SK-N-MC (cell line): ENCODE measurements around the gene PARD3.

Experiments
- DNase-seq: peaks from one replicate; pipeline ENCODE4 v3.0.0-alpha.2; 2011; ENCODE audit warnings: low read depth, low spot score
- H3K27ac ChIP-seq: fragments of 200-600 bp; sonication (generic); 2 replicates; pipeline ENCODE4 v1.5.1; 2016; ENCODE audit warnings: mixed run types
- H3K36me3 ChIP-seq: fragments of 200-600 bp; sonication (generic); 2 replicates; pipeline ENCODE4 v1.6.1; 2017; ENCODE audit warnings: antibody characterized with exemption, low read length, mixed read lengths; ENCODE audit not compliant: insufficient read depth
- H3K4me3 ChIP-seq: fragments of 200-600 bp; sonication (generic); 2 replicates; pipeline ENCODE4 v1.5.1; 2016
- H3K9ac ChIP-seq: fragments of 200-600 bp; sonication (generic); 2 replicates; pipeline ENCODE4 v1.8.0; 2017; ENCODE audit warnings: mixed run types, mixed read lengths; ENCODE audit not compliant: insufficient read length
- H3K9me3 ChIP-seq: fragments of 200-600 bp; sonication (generic); 2 replicates; pipeline ENCODE4 v1.6.1; 2017; ENCODE audit warnings: low read depth, mild to moderate bottlenecking, antibody characterized with exemption, low read length, moderate library complexity, mixed read lengths
- EZH2 ChIP-seq: fragments of 200-600 bp; sonication (generic); IDR thresholded peaks from one replicate; pipeline ENCODE4 v1.6.1; 2017; ENCODE audit warnings: antibody characterized with exemption
- FOXP2 ChIP-seq: optimal IDR thresholded peaks from 2 replicates; pipeline ENCODE3; 2011; ENCODE audit warnings: mild to moderate bottlenecking, moderate library complexity; ENCODE audit not compliant: insufficient read depth; ENCODE audit errors: extremely low read length, control extremely low read depth
- POLR2AphosphoS5 ChIP-seq: IDR thresholded peaks from 2 replicates; pipeline ENCODE4 v1.6.1; 2012; ENCODE audit warnings: mild to moderate bottlenecking, low read depth, low read length, borderline replicate concordance

The PARD3 gene

DNA sequence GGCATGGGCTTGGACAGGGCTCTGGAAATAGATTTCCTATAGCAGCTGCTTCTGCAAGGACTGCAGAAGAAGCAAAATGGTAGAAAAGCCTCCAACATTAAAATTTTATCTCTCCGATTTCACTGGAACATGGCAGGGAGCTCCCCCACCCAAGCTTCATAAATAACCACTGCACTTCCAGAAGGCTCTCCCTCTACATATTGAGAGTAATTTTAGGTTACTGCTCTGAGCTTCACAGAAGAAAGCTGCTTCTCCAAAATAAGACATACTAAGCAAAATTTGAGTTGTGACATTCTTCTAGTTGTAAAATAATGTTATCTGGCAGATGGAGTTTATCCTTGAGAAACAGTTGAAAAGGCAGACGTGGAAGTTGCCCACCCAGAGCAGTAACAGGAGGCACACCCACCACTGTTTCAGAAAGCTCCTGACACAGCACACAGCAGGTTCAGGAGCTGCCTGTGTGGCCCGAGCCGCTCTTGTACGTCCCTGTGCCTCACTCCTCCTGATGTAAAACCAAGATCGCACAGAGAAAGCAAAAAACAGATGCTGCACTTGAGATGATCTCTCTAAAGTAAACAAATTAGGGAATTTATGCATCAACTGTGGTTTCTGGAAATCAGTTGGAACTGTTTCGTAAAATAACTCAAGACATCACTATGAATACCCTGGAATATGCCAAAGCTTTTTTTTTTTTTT lies 621.0 kb downstream of the PARD3 start:
- no peaks in the 10 kb centered on the region for H3K36me3 ChIP-seq
- H3K9ac ChIP-seq, result no peak overlapping the region
- no peaks in the 10 kb centered on the region for H3K9me3 ChIP-seq
- TF ChIP-seq POLR2AphosphoS5 (no peak), FOXP2 (peak; percentile 34)
- H3K4me3 ChIP-seq, result no peak overlapping the region; the same call in 1 of the 2 replicates
- no peak for DNase-seq
- no peak overlapping the region for H3K27ac ChIP-seq

DNA sequence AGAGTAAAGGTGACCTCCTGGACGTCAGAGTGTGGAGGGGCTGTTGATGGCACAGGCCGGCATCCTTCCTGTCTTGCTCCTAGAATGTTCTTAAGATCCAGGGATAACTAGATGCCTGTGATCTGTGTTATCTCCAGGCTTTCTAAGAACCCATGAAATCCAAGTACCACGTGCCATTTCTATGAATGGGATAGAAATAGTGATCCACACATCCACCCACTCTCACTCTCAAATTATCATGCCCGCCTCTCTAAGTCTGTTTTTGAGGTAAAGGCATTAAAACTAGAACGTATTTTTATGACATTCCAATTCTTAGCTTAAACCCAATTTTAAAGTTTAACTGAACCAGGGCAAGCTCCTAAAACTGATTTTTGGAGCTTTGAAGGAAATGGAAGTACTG lies 622.5 kb downstream of the PARD3 start:
- DNase-seq, result no peak
- Histone ChIP-seq H3K36me3 (no peaks in the 10 kb centered on the region), H3K27ac (no peak overlapping the region), H3K9ac (no peak overlapping the region), H3K4me3 (no peak overlapping the region), H3K9me3 (no peaks in the 10 kb centered on the region)
- no peak for TF ChIP-seq POLR2AphosphoS5
- no peak for TF ChIP-seq EZH2

DNA sequence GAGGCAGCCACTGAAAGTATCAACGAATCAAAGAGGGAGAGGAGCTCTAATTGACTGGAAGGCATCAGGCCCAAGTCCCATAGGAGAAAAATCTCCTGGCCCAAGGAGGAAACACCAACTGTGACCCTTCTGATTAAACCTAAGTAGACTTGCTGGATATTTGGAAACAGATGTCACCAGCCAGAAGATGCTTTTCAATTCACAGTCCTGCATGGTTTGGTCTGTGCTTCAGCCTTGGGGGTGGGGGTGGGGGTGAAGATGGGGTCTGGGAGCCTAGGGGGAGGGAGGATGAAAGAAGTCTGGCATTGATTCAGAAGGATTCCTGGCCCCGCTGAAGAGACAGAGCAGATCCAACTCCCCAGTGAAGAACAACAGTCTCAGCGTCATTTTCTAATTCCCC lies 623.7 kb downstream of the PARD3 start:
- H3K4me3 ChIP-seq, result no peak overlapping the region
- H3K27ac ChIP-seq, result no peak overlapping the region
- no peak for DNase-seq
- H3K36me3 ChIP-seq, result no peaks in the 10 kb centered on the region
- TF ChIP-seq FOXP2 (no peak), POLR2AphosphoS5 (no peak), EZH2 (no peak)
- H3K9me3 ChIP-seq, result no peaks in the 10 kb centered on the region
- no peak overlapping the region for H3K9ac ChIP-seq

DNA sequence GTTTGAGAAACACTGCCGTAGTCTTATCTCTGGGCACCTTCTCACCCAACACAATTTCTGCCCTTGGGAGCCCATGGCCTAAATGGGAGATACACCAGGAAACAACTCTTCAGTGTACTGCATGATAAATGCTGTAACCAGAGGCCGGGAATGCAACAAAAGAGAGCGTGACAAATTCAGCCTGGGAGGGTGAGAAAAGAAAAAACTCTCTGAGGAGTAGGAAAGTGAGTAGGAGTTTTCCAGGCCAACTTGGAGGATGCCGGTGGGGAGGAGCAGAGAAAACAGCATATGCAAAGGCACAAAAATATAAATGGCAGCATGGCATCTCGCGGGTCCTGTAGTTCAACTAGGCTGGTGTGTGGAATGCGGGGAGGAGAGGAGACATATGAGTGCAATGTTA lies 624.5 kb downstream of the PARD3 start:
- TF ChIP-seq EZH2 (no peak), FOXP2 (no peak), POLR2AphosphoS5 (no peak)
- H3K27ac ChIP-seq, result no peak overlapping the region
- no peak overlapping the region for H3K4me3 ChIP-seq
- no peaks in the 10 kb centered on the region for H3K36me3 ChIP-seq
- DNase-seq, result no peak
- H3K9me3 ChIP-seq, result no peaks in the 10 kb centered on the region
- no peak overlapping the region for H3K9ac ChIP-seq

DNA sequence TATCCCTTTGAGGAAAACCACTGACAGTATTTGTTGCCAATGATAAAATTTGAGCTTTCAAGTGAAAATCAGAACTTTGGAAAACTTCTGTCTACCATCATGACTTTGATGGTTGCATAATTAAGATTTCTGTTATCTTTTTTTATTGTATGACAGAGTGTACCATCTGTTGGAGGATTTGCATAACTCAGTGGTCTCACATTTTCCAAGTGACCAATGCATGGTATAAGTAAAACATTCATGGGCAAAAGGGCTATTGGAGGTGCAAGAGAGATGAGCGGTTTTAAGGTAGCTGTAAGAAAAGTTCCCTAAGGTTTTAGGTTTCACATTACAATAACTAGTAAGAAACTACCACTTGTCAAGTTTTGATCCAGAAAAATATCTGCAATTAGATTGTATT lies 625.3 kb downstream of the PARD3 start:
- no peak for TF ChIP-seq FOXP2
- no peak for TF ChIP-seq EZH2
- no peak for TF ChIP-seq POLR2AphosphoS5
- no peak overlapping the region for H3K27ac ChIP-seq

DNA sequence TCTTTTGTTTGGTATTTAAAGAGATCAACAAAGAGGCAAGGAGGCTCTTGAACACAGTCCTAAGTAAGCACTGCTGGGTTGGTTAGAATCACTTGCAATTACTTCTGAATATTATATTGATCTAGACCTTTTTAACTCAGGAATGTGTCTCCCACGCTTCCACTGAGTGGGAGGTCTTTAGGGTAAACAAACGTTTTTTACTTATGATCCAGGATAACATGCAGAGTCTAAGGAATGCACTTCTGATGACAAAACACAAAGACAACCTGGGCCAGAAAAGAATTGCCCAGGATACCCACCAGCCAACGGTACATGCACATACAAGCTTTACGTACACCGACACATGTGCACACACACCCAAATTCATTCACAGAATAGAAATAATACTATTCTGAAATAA lies 626.9 kb downstream of the PARD3 start:
- TF ChIP-seq EZH2 (no peak), FOXP2 (no peak), POLR2AphosphoS5 (no peak)
- H3K27ac ChIP-seq, result no peak overlapping the region

More for the DNA sequence above, 625.3 kb downstream of the PARD3 start:
- no peak overlapping the region for H3K4me3 ChIP-seq
- H3K36me3 ChIP-seq, result no peaks in the 10 kb centered on the region
- no peak overlapping the region for H3K9ac ChIP-seq
- no peak for DNase-seq
- no peaks in the 10 kb centered on the region for H3K9me3 ChIP-seq

DNA sequence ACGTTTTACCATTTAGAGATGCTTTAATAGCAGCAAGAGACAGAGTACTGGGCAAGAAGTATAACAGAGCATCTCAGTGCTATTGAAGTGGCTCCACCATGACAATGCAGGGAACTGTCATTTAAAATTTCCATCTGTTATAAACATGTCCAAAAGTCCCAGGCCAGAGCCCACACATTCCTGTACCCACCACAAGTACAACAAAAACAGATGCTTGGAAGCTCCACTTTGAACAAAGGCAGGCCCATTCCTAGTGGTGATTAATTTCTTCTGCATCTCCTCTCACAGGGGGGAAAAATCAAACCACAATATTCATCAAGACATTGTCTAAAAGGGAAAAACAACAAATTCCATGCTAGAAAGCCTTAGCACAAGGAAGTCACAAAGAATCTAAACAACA lies 627.9 kb downstream of the PARD3 start:
- Histone ChIP-seq H3K9me3 (no peaks in the 10 kb centered on the region), H3K36me3 (no peaks in the 10 kb centered on the region), H3K4me3 (no peak overlapping the region), H3K9ac (no peak overlapping the region), H3K27ac (no peak overlapping the region)
- TF ChIP-seq POLR2AphosphoS5, result no peak
- no peak for TF ChIP-seq EZH2
- TF ChIP-seq FOXP2, result no peak
- no peak for DNase-seq

More for the DNA sequence above, 626.9 kb downstream of the PARD3 start:
- no peaks in the 10 kb centered on the region for H3K9me3 ChIP-seq
- H3K36me3 ChIP-seq, result no peaks in the 10 kb centered on the region
- no peak overlapping the region for H3K4me3 ChIP-seq
- H3K9ac ChIP-seq, result no peak overlapping the region
- no peak for DNase-seq

DNA sequence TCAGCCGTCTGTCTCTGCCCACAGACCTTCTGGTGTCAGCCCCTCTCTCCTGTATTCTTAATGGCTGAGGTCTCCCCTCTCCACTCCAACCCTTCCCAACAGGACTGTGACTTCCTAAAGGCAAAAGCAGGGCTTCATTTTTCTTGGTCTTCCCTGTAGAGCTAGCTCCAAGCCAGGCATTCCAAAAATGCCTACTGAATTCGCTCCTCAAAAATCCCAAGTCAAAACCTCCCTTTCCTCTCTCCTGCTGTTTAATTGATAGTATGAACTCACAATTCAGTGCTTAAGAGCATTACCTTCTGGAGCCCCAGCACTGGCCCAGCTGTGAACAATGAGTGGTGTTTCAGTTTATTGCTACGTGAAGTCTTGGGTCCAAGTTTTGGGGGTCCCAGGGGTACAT lies 628.4 kb downstream of the PARD3 start:
- Histone ChIP-seq H3K4me3 (no peak overlapping the region), H3K27ac (no peak overlapping the region), H3K9ac (no peak overlapping the region), H3K36me3 (no peaks in the 10 kb centered on the region), H3K9me3 (no peaks in the 10 kb centered on the region)
- TF ChIP-seq EZH2 (no peak), POLR2AphosphoS5 (no peak), FOXP2 (no peak)
- DNase-seq, result no peak

DNA sequence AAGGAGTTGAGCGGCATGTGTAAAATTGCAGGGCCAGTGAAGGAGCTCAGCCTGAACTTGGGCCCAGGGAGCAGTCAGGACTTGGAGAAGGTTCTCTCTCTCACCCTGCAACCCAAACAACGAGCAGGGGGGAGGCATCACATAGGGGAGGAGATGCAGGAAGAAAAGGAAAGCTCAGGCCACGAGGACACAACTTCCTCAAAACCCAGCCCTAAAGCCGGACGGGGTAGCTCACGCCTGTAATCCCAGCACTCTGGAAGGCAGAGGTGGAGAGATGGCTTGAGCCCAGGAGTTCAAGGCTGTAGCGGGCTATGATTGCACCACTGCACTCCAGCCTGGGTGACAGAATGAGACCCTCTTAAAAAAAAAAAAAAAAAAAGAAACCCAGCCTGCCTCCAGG lies 629.1 kb downstream of the PARD3 start:
- no peak for DNase-seq
- H3K27ac ChIP-seq, result no peak overlapping the region
- H3K36me3 ChIP-seq, result no peaks in the 10 kb centered on the region
- no peaks in the 10 kb centered on the region for H3K9me3 ChIP-seq
- no peak overlapping the region for H3K4me3 ChIP-seq
- TF ChIP-seq EZH2 (no peak), FOXP2 (no peak), POLR2AphosphoS5 (no peak)
- H3K9ac ChIP-seq, result no peak overlapping the region
